ENCODE results near the gene TMEM165.

- TF ChIP-seq, protein P1, sequence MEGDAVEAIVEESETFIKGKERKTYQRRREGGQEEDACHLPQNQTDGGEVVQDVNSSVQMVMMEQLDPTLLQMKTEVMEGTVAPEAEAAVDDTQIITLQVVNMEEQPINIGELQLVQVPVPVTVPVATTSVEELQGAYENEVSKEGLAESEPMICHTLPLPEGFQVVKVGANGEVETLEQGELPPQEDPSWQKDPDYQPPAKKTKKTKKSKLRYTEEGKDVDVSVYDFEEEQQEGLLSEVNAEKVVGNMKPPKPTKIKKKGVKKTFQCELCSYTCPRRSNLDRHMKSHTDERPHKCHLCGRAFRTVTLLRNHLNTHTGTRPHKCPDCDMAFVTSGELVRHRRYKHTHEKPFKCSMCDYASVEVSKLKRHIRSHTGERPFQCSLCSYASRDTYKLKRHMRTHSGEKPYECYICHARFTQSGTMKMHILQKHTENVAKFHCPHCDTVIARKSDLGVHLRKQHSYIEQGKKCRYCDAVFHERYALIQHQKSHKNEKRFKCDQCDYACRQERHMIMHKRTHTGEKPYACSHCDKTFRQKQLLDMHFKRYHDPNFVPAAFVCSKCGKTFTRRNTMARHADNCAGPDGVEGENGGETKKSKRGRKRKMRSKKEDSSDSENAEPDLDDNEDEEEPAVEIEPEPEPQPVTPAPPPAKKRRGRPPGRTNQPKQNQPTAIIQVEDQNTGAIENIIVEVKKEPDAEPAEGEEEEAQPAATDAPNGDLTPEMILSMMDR (conservative IDR thresholded peaks at IDR 0.05; ENCODE audit: low read depth, low read length) = no peak
- TF ChIP-seq EZH2phosphoT487 (IDR thresholded peaks at IDR 0.05; ENCODE audit: borderline replicate concordance, low read length) = no peak
- no peak for TF ChIP-seq EZH2 (IDR thresholded peaks at IDR 0.05; ENCODE audit: low read length, unreplicated experiment)
These were observed 41.1 kb upstream of the TMEM165 start for GRCh38 chr4:55354648-55355047.

All from PC-3 (cell line).